Activated T-cell treated with anti-CD3 and anti-CD28 coated beads, Interleukin-2, amount 50 U/mL, for 72 hours (primary cell): ENCODE data around the gene LBP. TPM values are rescaled to one million over a fixed set of nuclear protein-coding genes. Genes with fewer than 3 reads are reported as not detected.

Experiments
- ATAC-seq, 2 donors: fragments of 150-1000 bp; cut with Tn5 transposase; replicated peaks in 1 of 2; 2 replicates each; pipeline ENCODE4 v1.10.0; 2021; ENCODE audit warnings: moderate library complexity in 2 of 2, mild to moderate bottlenecking in 1 of 2
- DNase-seq, 2 donors: peaks; one replicate each; pipeline ENCODE4 v3.0.0; 2021 to 2022; ENCODE audit warnings: mixed read lengths in 1 of 2
- H3K27ac Mint-ChIP-seq: one replicate; pipeline ENCODE4 v1.8.0; 2022; ENCODE audit warnings: mild to moderate bottlenecking, moderate library complexity, mixed read lengths
- H3K27me3 Mint-ChIP-seq: one replicate; pipeline ENCODE4 v1.8.0; 2022; ENCODE audit warnings: low read depth, mixed read lengths
- H3K36me3 Mint-ChIP-seq, 2 donors: one replicate each; pipeline ENCODE4 v1.8.0; 2022; ENCODE audit warnings: mixed read lengths in 2 of 2, mild to moderate bottlenecking in 1 of 2; ENCODE audit not compliant: insufficient read depth in 2 of 2
- H3K4me1 Mint-ChIP-seq: one replicate; pipeline ENCODE4 v1.8.0; 2022; ENCODE audit warnings: low read depth, mixed read lengths
- H3K4me3 Mint-ChIP-seq, 2 donors: one replicate each; pipeline ENCODE4 v1.8.0; 2022; ENCODE audit warnings: mild to moderate bottlenecking in 2 of 2, mixed read lengths in 2 of 2, moderate library complexity in 2 of 2
- H3K9me3 Mint-ChIP-seq, 2 donors: one replicate each; pipeline ENCODE4 v1.8.0; 2022; ENCODE audit warnings: mixed read lengths in 2 of 2
- total RNA-seq, 2 donors: library from RNA; stranded (reverse); gene quantifications; one replicate each; pipeline ENCODE4 v1.2.3, GENCODE V29; 2022

Gene LBP
- total RNA-seq, 2 donors from 2014 or later, result not detected

DNA sequence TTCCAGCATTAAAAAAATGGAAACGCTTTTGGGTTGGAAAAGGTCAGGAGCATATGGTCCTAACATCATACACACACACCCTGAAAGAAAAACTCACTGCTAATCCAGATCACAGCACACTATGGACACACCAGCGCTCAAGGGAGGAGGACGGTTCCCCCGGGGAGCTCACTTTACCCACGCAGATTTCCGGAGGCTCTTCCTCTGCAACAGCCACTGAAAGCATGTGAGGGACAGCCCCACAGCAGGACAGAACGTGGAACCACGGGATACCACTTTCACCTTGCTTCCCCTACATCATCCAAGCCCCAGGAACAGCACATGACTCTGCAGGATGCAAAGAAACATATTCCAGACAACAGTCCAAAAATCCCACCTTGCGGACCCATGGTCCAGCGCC, 75.6 kb downstream of the LBP start:
- H3K9me3 Mint-ChIP-seq, result no peaks in the 10 kb centered on the region
- no peak overlapping the region for H3K4me3 Mint-ChIP-seq
- no peak for DNase-seq
- ATAC-seq, result no peak
- no peaks in the 10 kb centered on the region for H3K27me3 Mint-ChIP-seq
- H3K36me3 Mint-ChIP-seq, result peaks cover 21 to 57% of the 10 kb centered on the region in 2 donors
- peaks cover 27% of the 10 kb centered on the region for H3K4me1 Mint-ChIP-seq
- no peak overlapping the region for H3K27ac Mint-ChIP-seq

DNA sequence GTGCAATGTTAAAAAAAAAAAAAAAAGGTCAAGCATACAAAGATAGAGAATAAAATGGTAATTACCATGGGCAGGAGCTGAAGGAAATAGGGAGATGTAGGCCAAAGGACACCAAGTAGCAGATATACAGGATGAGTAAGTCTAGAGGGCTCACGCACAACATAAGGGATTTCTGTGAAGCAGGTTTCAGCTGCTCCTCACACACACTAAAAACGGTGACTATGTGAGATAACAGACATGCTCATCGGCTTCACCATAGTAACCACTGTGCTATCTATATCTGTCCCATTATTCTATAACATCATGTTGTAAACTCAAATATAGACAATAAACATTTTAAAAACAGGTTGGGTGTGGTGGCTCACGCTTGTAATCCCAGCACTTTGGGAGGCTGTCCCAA, 77.3 kb downstream of the LBP start:
- Mint-ChIP-seq H3K4me1 (peaks cover 42% of the 10 kb centered on the region), H3K27ac (peak overlapping the region; percentile 75), H3K36me3 (peaks cover 18 to 62% of the 10 kb centered on the region in 2 donors), H3K9me3 (no peaks in the 10 kb centered on the region), H3K4me3 (no peak overlapping the region), H3K27me3 (no peaks in the 10 kb centered on the region)
- ATAC-seq (no peak), DNase-seq (no peak)

DNA sequence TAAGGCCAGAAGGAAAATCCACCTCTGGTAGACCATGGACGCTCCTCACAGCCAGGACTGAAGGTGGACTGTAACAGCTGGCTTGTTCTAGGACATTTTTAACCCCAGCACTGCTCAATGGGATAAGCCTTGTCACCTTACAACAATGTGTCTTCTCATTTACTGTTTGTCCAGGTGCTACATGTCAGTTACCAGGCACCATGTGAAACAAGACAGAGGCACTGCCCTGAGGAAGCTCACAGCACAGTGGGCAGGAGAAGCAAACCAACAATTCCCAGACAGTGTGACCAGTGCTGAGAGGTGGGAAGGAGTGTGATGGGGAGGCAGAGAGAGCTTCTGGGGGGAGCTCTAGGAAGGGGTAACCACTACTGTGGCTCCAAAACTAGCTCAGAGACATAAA, 78.1 kb downstream of the LBP start:
- Mint-ChIP-seq H3K9me3 (no peaks in the 10 kb centered on the region), H3K27me3 (no peaks in the 10 kb centered on the region), H3K36me3 (peaks cover 21 to 66% of the 10 kb centered on the region in 2 donors), H3K4me3 (no peak overlapping the region), H3K27ac (no peak overlapping the region), H3K4me1 (peaks cover 50% of the 10 kb centered on the region)
- ATAC-seq, result no peak
- no peak for DNase-seq

DNA sequence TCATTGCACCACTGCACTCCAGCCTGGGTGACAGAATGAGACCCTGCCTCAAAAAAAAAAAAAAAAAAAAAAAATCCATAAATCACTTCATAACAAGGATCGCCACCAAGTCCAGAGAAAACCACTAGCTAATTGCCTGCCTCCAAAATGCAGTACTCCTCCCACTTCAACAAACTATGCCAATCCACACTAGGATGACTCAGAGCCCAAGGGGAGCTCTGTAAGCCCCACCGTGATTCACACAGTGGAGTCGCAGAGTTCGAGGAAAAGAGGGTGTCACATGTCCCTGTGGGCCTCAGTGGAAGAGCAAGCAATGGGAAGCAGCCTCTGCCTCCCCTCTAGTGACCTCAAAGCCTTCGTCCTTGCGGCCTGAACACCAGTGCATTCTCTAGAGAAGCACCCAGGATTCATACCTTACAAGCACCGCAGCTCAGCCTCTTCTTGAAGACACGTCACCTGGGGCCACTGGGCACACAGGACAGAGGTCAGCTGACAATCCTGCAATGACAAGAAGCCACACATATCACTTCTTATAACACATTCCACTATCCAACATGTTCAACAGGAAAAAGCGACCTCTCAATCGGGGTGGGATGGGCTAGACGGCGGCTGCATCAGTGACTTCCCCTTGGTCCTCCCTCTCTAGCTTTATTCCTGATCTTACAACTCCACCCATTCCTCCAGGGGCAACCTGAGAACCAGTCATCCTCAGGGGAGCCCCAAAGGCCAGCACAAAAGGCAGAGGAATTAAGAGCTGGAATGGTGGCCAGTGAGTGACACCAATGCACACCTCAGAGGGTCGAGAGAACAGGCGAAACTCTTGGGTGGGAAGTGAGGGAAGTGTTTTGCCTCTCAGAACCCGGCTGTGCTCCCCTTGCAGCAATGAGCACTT, 80.0 kb downstream of the LBP start:
- no peak overlapping the region for H3K4me3 Mint-ChIP-seq
- H3K9me3 Mint-ChIP-seq, result no peaks in the 10 kb centered on the region
- peaks cover 64% of the 10 kb centered on the region for H3K4me1 Mint-ChIP-seq
- ATAC-seq (peak; percentile 60 to 79), DNase-seq (peak in 1 of 2 donors; percentile 29)
- peaks cover 24 to 65% of the 10 kb centered on the region in 2 donors for H3K36me3 Mint-ChIP-seq
- H3K27ac Mint-ChIP-seq, result peak overlapping the region; percentile 17
- H3K27me3 Mint-ChIP-seq, result no peaks in the 10 kb centered on the region

Other genes starting within 250 kb of the LBP start
- under 1 TPM; 0.23 to 0.38 TPM for gene TGM2, start 181.2 kb upstream of the LBP start, total RNA-seq
- gene KIAA1755, start 85.7 kb upstream of the LBP start, total RNA-seq, result not detected
- not detected for gene BPI, start 42.3 kb upstream of the LBP start, total RNA-seq
- gene SNHG17, start 88.8 kb downstream of the LBP start, total RNA-seq, result 100 to 1,000 TPM; 119 to 137 TPM
- 10 to 100 TPM; 39.5 to 43.3 TPM for gene RALGAPB, start 126.4 kb downstream of the LBP start, total RNA-seq
- not detected for gene ADIG, start 234.7 kb downstream of the LBP start, total RNA-seq